Peyer's patch (tissue), 4 donors: ENCODE results near the gene COIL.

Source experiments
- CTCF ChIP-seq, 6 experiments: fragments of 450-650 bp in 4 of 6; fragments of 200-600 bp in 2 of 6; sonication (generic) in 1 of 6; IDR thresholded peaks; one replicate each; pipeline ENCODE4 v1.5.1; 2017 to 2019; ENCODE audit warnings: antibody characterized with exemption in 6 of 6, mild to moderate bottlenecking in 3 of 6, moderate library complexity in 1 of 6
- POLR2A ChIP-seq, 2 donors: fragments of 450-650 bp; IDR thresholded peaks; one replicate each; pipeline ENCODE4 v1.5.1; 2017; ENCODE audit warnings: antibody characterized with exemption in 2 of 2, mild to moderate bottlenecking in 2 of 2, moderate library complexity in 2 of 2

- TF ChIP-seq CTCF (IDR thresholded peaks at IDR 0.05) (no peak), POLR2A (IDR thresholded peaks at IDR 0.05) (no peak)
Measured at GRCh38 chr17:56910509-56911235, 50.2 kb downstream of the COIL start.
